Measurements from ENCODE around the gene OPTC. TPM values are rescaled to one million over a fixed set of nuclear protein-coding genes. Genes with fewer than 3 reads are reported as not detected.

OPTC gene
- total RNA-seq, 1 donor from 2014 or later = not detected

DNA sequence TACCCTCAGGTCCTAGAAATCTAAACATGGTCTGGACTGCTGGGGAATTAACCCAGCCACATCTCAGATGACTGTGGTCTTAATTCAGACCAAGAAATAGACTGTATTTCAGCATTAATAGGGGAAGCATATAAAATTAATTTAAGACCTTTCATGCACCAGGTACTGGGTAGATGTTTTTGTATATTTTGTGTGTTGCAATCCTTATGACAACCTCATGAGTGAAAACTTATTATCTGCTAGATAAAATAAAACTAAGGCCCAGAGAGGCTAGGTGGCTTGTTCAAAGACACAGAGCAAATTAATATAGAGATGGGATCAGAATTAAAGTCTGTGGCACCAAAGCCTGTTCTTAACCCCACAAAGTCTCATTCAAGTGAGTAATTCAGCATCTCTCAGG lies 40.1 kb downstream of the OPTC start:
- H3K27ac ChIP-seq (replicated peaks) = no peak overlapping the region
- H3K9me3 ChIP-seq (replicated peaks) = no peaks in the 10 kb centered on the region
- H3K4me1 ChIP-seq = peaks cover 21% of the 10 kb centered on the region
- no peaks in the 10 kb centered on the region for H3K27me3 ChIP-seq (ENCODE audit: low read depth)
- intact Hi-C loops (cut with micrococcal nuclease) = no loop called here
- no peak for DNase-seq
- no peak overlapping the region for H3K4me3 ChIP-seq
- TF ChIP-seq, protein P1, sequence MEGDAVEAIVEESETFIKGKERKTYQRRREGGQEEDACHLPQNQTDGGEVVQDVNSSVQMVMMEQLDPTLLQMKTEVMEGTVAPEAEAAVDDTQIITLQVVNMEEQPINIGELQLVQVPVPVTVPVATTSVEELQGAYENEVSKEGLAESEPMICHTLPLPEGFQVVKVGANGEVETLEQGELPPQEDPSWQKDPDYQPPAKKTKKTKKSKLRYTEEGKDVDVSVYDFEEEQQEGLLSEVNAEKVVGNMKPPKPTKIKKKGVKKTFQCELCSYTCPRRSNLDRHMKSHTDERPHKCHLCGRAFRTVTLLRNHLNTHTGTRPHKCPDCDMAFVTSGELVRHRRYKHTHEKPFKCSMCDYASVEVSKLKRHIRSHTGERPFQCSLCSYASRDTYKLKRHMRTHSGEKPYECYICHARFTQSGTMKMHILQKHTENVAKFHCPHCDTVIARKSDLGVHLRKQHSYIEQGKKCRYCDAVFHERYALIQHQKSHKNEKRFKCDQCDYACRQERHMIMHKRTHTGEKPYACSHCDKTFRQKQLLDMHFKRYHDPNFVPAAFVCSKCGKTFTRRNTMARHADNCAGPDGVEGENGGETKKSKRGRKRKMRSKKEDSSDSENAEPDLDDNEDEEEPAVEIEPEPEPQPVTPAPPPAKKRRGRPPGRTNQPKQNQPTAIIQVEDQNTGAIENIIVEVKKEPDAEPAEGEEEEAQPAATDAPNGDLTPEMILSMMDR (IDR thresholded peaks at IDR 0.05; ENCODE audit: borderline replicate concordance) = no peak
- H3K36me3 ChIP-seq = no peaks in the 10 kb centered on the region

DNA sequence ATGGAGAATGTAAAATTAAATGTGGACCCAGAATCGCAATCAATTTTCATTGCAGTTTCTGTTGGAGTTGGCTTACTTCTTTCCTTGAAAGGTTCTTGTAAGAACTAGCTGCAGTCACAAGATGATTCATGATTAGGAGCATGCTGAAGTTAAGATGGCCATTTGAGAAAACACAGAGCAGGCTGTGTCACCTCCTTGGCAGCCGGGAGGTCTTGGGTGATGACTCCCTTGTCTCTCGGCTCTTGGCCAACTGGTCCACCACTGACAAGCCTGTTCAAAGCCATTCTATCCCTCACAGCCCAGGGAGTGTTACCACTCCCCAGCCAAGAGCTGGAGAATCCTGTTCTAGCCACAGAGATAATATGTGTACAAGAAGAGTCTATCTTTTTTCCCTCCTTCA lies 40.6 kb downstream of the OPTC start:
- Histone ChIP-seq H3K36me3 (no peaks in the 10 kb centered on the region), H3K4me3 (no peak overlapping the region), H3K27me3 (ENCODE audit: low read depth) (no peaks in the 10 kb centered on the region), H3K4me1 (peaks cover 24% of the 10 kb centered on the region), H3K27ac (replicated peaks) (no peak overlapping the region), H3K9me3 (replicated peaks) (no peaks in the 10 kb centered on the region)
- intact Hi-C loops (cut with micrococcal nuclease) = no loop called here
- TF ChIP-seq, protein P1 (IDR thresholded peaks at IDR 0.05; ENCODE audit: borderline replicate concordance) = no peak
- DNase-seq = peak; percentile 38

GRCh38 chr1:203536575-203536974 lies 42.6 kb downstream of the OPTC start:
- no peaks in the 10 kb centered on the region for H3K9me3 ChIP-seq (replicated peaks)
- H3K27me3 ChIP-seq (ENCODE audit: low read depth) = no peaks in the 10 kb centered on the region
- TF ChIP-seq, protein P1 (IDR thresholded peaks at IDR 0.05; ENCODE audit: borderline replicate concordance) = no peak
- H3K27ac ChIP-seq (replicated peaks) = no peak overlapping the region
- no peak for DNase-seq
- H3K36me3 ChIP-seq = no peaks in the 10 kb centered on the region
- no peak overlapping the region for H3K4me3 ChIP-seq
- intact Hi-C loops (cut with micrococcal nuclease) = no loop called here
- peaks cover 24% of the 10 kb centered on the region for H3K4me1 ChIP-seq

DNA sequence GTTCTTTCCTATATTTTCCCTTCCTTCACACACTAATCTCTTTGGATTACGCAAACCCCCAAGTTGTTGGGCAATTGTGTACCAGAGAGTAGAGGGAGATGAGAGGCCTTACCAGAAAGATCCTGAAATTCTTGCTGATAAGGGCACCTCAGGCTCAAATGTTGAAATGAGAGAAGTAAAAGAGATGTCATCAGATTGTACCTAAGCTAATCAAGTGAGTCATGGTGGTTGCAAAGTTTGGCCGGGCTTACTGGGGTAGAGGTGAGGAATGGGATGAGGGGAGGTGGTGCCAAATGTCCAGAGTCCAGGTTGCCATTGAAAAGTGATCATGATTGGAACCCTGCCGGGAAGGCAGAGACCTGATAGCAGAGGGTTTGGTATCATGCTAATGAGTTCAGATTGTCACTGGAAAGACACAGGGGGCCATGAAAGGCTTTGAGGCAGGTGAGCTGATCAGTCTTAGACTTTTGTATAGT lies 43.1 kb downstream of the OPTC start:
- DNase-seq = no peak
- no peaks in the 10 kb centered on the region for H3K36me3 ChIP-seq
- intact Hi-C loops (cut with micrococcal nuclease) = no loop called here
- H3K27ac ChIP-seq (replicated peaks) = no peak overlapping the region
- peaks cover 24% of the 10 kb centered on the region for H3K4me1 ChIP-seq
- H3K4me3 ChIP-seq = no peak overlapping the region
- H3K27me3 ChIP-seq (ENCODE audit: low read depth) = no peaks in the 10 kb centered on the region
- TF ChIP-seq, protein P1 (IDR thresholded peaks at IDR 0.05; ENCODE audit: borderline replicate concordance) = no peak
- H3K9me3 ChIP-seq (replicated peaks) = no peaks in the 10 kb centered on the region

GRCh38 chr1:203537806-203538464 lies 44.0 kb downstream of the OPTC start:
- peak overlapping the region; percentile 49 for H3K27ac ChIP-seq (replicated peaks)
- H3K4me3 ChIP-seq = no peak overlapping the region
- H3K4me1 ChIP-seq = peaks cover 24% of the 10 kb centered on the region
- H3K36me3 ChIP-seq = no peaks in the 10 kb centered on the region
- H3K9me3 ChIP-seq (replicated peaks) = no peaks in the 10 kb centered on the region
- H3K27me3 ChIP-seq (ENCODE audit: low read depth) = no peaks in the 10 kb centered on the region
- intact Hi-C loops (cut with micrococcal nuclease) = no loop called here
- DNase-seq = no peak
- TF ChIP-seq, protein P1 (IDR thresholded peaks at IDR 0.05; ENCODE audit: borderline replicate concordance) = no peak

Measured in left ventricle myocardium inferior (tissue), 1 donor.